Endodermal cell (in vitro differentiated cells): Measurements from ENCODE around the gene HSPBP1. TPM values are rescaled to one million over a fixed set of nuclear protein-coding genes. Genes with fewer than 3 reads are reported as not detected.

ENCODE experiments used
- DNase-seq: peaks from one replicate; pipeline ENCODE4 v3.0.0-alpha.2; 2017
- H3K27ac ChIP-seq: 2 replicates; pipeline ENCODE4 v1.5.1; 2013; ENCODE audit warnings: mild to moderate bottlenecking, low read depth, low read length, moderate library complexity
- H3K27me3 ChIP-seq: 2 replicates; pipeline ENCODE4 v1.6.1; 2013; ENCODE audit warnings: mild to moderate bottlenecking, low read length, moderate library complexity; ENCODE audit not compliant: insufficient read depth, control insufficient read depth, poor library complexity, severe bottlenecking
- H3K36me3 ChIP-seq: 2 replicates; pipeline ENCODE4 v1.7.0; 2013; ENCODE audit warnings: mild to moderate bottlenecking, low read length, moderate library complexity; ENCODE audit not compliant: control insufficient read depth, insufficient read depth
- H3K4me1 ChIP-seq: one replicate; pipeline ENCODE4 v1.7.0; 2013; ENCODE audit warnings: low read length; ENCODE audit not compliant: control insufficient read depth, insufficient read depth
- H3K4me3 ChIP-seq: 2 replicates; pipeline ENCODE4 v1.5.1; 2013; ENCODE audit warnings: mild to moderate bottlenecking, low read length, moderate library complexity
- H3K9ac ChIP-seq: 2 replicates; pipeline ENCODE4 v1.6.1; 2013; ENCODE audit warnings: mild to moderate bottlenecking, low read length, moderate library complexity; ENCODE audit not compliant: poor library complexity, severe bottlenecking; ENCODE audit errors: extremely low read depth
- H3K9me3 ChIP-seq: 2 replicates; pipeline ENCODE4 v1.6.1; 2013; ENCODE audit warnings: mild to moderate bottlenecking, low read length, moderate library complexity; ENCODE audit not compliant: control insufficient read depth
- H3K27ac Mint-ChIP-seq: 2 replicates; pipeline ENCODE4 v1.8.0; 2020; ENCODE audit warnings: mixed read lengths
- H3K27me3 Mint-ChIP-seq: 2 replicates; pipeline ENCODE4 v1.8.0; 2021; ENCODE audit warnings: mild to moderate bottlenecking, mixed read lengths; ENCODE audit not compliant: insufficient read depth
- H3K36me3 Mint-ChIP-seq: 2 replicates; pipeline ENCODE4 v1.8.0; 2020; ENCODE audit warnings: low read depth, mixed read lengths
- H3K4me1 Mint-ChIP-seq: 2 replicates; pipeline ENCODE4 v1.8.0; 2020; ENCODE audit warnings: mixed read lengths
- H3K4me3 Mint-ChIP-seq: 2 replicates; pipeline ENCODE4 v1.8.0; 2020; ENCODE audit warnings: mild to moderate bottlenecking, moderate library complexity, mixed read lengths
- H3K9me3 Mint-ChIP-seq: 2 replicates; pipeline ENCODE4 v1.8.0; 2020; ENCODE audit warnings: mild to moderate bottlenecking, mixed read lengths
- WGBS, 2 experiments: methylation state at CpG; one replicate each; pipeline versions ENCODE4 v1.1.5 to v1.1.7; 2013; ENCODE audit warnings: missing lambda C conversion rate in 2 of 2, mixed read lengths in 1 of 2; ENCODE audit not compliant: insufficient coverage in 1 of 2, insufficient read length in 1 of 2; 5-methylcytosine and 5-hydroxymethylcytosine counted together
- total RNA-seq, 2 donors: library from RNA; stranded (reverse); fragmentation: NEBNext Ultra II Directional in 1 of 2; extraction: Animal tissue kit (Norgen Biotek cat#: 25700) in 1 of 2; gene quantifications; 2 replicates in 1 of 2; 3 replicates in 1 of 2; pipeline ENCODE4 v1.2.1, GENCODE V29; 2021
- TF ChIP-seq, protein P1 (sequence below): fragments of 200-600 bp; sonication (generic); conservative IDR thresholded peaks from 2 replicates; pipeline ENCODE4 v1.5.0; 2021; ENCODE audit warnings: antibody characterized with exemption, mild to moderate bottlenecking

The HSPBP1 gene
- total RNA-seq, 2 donors from 2014 or later = 43.7 to 48.5 TPM

DNA sequence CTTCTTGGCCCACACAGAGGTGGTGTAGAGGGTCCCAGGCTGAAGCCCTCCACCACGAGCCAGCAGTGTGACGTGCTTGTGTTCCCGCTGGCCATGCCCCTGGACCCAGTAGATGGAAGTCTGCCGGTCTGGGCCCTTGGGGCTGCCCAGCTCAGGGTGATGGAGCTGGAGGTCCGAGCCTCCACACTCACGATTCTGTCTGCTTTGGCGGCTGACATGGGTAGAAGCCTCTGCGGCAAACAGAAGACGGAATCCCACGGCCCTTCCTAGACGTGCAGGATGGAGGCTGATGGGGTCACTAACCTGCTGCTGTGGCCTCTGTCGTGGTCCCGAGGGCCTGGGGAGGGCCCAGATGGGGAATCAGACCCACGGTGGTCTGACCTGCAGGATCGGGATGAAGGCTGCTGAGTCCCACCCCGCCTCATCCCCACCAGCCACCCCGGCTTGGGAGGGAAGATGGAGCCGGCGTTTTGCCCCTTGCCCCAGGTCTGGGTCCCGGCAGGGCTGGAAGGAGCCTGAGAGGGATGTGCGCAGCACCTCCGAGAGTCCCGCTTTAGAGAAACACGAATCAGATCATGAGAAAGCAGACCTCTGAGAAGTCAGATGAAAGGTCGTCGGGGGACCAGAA lies 55.8 kb downstream of the HSPBP1 start:
- H3K9ac ChIP-seq = no peak overlapping the region
- TF ChIP-seq, protein P1, sequence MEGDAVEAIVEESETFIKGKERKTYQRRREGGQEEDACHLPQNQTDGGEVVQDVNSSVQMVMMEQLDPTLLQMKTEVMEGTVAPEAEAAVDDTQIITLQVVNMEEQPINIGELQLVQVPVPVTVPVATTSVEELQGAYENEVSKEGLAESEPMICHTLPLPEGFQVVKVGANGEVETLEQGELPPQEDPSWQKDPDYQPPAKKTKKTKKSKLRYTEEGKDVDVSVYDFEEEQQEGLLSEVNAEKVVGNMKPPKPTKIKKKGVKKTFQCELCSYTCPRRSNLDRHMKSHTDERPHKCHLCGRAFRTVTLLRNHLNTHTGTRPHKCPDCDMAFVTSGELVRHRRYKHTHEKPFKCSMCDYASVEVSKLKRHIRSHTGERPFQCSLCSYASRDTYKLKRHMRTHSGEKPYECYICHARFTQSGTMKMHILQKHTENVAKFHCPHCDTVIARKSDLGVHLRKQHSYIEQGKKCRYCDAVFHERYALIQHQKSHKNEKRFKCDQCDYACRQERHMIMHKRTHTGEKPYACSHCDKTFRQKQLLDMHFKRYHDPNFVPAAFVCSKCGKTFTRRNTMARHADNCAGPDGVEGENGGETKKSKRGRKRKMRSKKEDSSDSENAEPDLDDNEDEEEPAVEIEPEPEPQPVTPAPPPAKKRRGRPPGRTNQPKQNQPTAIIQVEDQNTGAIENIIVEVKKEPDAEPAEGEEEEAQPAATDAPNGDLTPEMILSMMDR = no peak
- peaks cover 4% of the 10 kb centered on the region for H3K9me3 ChIP-seq
- 91 to 93% methylated on average over 16 to 26 of the region's 26 CpGs for WGBS, 2 experiments
- Mint-ChIP-seq H3K27me3 (no peaks in the 10 kb centered on the region), H3K4me1 (peaks cover 5% of the 10 kb centered on the region), H3K27ac (no peak overlapping the region), H3K9me3 (peaks cover 13% of the 10 kb centered on the region), H3K4me3 (no peak overlapping the region), H3K36me3 (peaks cover 17% of the 10 kb centered on the region)
- H3K27me3 ChIP-seq = no peaks in the 10 kb centered on the region
- no peak for DNase-seq
- H3K4me3 ChIP-seq = no peak overlapping the region
- H3K36me3 ChIP-seq = no peaks in the 10 kb centered on the region
- H3K27ac ChIP-seq = no peak overlapping the region
- peaks cover 1% of the 10 kb centered on the region for H3K4me1 ChIP-seq

DNA sequence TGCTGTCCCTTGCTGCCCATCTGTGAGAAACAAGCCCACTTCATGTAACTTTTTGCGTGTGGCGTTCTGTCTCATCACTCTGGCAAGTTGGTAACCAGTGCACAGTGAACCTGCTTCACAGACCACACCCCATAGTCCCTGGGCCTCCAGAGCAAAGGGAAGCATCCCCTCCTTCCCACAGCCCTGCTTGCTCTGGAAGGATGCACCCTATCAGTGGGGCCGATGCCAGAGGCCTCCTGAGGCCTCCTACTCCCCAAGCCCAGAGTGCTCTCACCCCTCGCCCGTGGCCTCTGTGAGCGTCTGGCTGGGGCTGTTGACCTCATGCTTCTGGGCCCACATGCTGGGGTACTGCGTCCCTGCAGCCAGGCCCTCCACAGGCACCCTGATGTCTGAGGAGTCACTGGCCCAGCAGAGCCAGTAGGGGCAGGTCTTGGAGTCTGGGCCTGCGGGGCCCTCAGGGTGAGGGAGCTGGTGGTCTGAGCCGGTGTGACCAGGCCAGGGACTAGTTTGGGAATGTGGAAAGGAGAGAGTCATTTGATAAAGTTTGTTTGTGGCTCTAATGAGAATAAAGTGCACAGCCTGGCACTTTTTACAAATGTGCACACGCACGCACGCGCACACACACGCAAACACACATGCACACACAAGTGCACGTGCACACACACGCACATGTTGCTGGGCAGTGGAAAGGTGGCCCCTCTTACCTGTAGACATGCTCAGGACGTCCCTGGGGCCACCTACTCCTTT lies 56.4 kb downstream of the HSPBP1 start:
- Mint-ChIP-seq H3K27ac (no peak overlapping the region), H3K9me3 (peaks cover 13% of the 10 kb centered on the region), H3K36me3 (peaks cover 17% of the 10 kb centered on the region), H3K4me3 (no peak overlapping the region), H3K4me1 (no peaks in the 10 kb centered on the region), H3K27me3 (no peaks in the 10 kb centered on the region)
- no peak overlapping the region for H3K4me3 ChIP-seq
- H3K36me3 ChIP-seq = no peaks in the 10 kb centered on the region
- peaks cover 4% of the 10 kb centered on the region for H3K9me3 ChIP-seq
- TF ChIP-seq, protein P1 = no peak
- DNase-seq = no peak
- WGBS, 2 experiments = 93 to 100% methylated on average over 11 to 17 of the region's 17 CpGs
- no peak overlapping the region for H3K9ac ChIP-seq
- H3K27me3 ChIP-seq = no peaks in the 10 kb centered on the region
- H3K4me1 ChIP-seq = no peaks in the 10 kb centered on the region
- H3K27ac ChIP-seq = no peak overlapping the region

GRCh38 chr19:55220525-55220924 lies 59.4 kb downstream of the HSPBP1 start:
- Histone ChIP-seq H3K9me3 (peaks cover 4% of the 10 kb centered on the region), H3K27ac (no peak overlapping the region), H3K36me3 (no peaks in the 10 kb centered on the region), H3K9ac (no peak overlapping the region), H3K4me1 (no peaks in the 10 kb centered on the region), H3K4me3 (no peak overlapping the region), H3K27me3 (no peaks in the 10 kb centered on the region)
- no peak overlapping the region for H3K27ac Mint-ChIP-seq
- H3K4me1 Mint-ChIP-seq = peaks cover 2% of the 10 kb centered on the region
- H3K9me3 Mint-ChIP-seq = peaks cover 24% of the 10 kb centered on the region
- 75 to 79% methylated on average over 5 to 9 of the region's 9 CpGs for WGBS, 2 experiments
- TF ChIP-seq, protein P1 = no peak
- peaks cover 7% of the 10 kb centered on the region for H3K36me3 Mint-ChIP-seq
- DNase-seq = peak; percentile 82
- H3K27me3 Mint-ChIP-seq = peaks cover 10% of the 10 kb centered on the region
- H3K4me3 Mint-ChIP-seq = no peak overlapping the region
